BLaER1 (cell line): ENCODE data around the gene PLPP3.
A peak's percentile ranks its signal among the peaks of the same experiment; 100 is the strongest.

Source experiments
- H3K27ac ChIP-seq: shearing (Covaris generic); formaldehyde crosslinking; 2 replicates; pipeline ENCODE4 v1.8.1; 2022
- H3K27me3 ChIP-seq: shearing (Covaris generic); formaldehyde crosslinking; 2 replicates; pipeline ENCODE4 v1.8.1; 2022
- H3K36me3 ChIP-seq: shearing (Covaris generic); formaldehyde crosslinking; 2 replicates; pipeline ENCODE4 v1.8.1; 2022
- H3K4me1 ChIP-seq: shearing (Covaris generic); formaldehyde crosslinking; 2 replicates; pipeline ENCODE4 v1.8.1; 2022
- H3K4me2 ChIP-seq: shearing (Covaris generic); formaldehyde crosslinking; 2 replicates; pipeline ENCODE4 v1.8.1; 2022
- H3K4me3 ChIP-seq: shearing (Covaris generic); formaldehyde crosslinking; 2 replicates; pipeline ENCODE4 v1.8.1; 2022
- H3K9ac ChIP-seq: shearing (Covaris generic); formaldehyde crosslinking; 2 replicates; pipeline ENCODE4 v1.8.1; 2022
- H3K9me3 ChIP-seq: shearing (Covaris generic); formaldehyde crosslinking; 2 replicates; pipeline ENCODE4 v1.8.1; 2022
- H4K20me1 ChIP-seq: shearing (Covaris generic); formaldehyde crosslinking; 2 replicates; pipeline ENCODE4 v1.8.1; 2022
- Cebpa-rat ChIP-seq: shearing (Covaris generic); IDR thresholded peaks from 2 replicates; pipeline ENCODE4 v1.8.1; 2022

PLPP3 gene

DNA sequence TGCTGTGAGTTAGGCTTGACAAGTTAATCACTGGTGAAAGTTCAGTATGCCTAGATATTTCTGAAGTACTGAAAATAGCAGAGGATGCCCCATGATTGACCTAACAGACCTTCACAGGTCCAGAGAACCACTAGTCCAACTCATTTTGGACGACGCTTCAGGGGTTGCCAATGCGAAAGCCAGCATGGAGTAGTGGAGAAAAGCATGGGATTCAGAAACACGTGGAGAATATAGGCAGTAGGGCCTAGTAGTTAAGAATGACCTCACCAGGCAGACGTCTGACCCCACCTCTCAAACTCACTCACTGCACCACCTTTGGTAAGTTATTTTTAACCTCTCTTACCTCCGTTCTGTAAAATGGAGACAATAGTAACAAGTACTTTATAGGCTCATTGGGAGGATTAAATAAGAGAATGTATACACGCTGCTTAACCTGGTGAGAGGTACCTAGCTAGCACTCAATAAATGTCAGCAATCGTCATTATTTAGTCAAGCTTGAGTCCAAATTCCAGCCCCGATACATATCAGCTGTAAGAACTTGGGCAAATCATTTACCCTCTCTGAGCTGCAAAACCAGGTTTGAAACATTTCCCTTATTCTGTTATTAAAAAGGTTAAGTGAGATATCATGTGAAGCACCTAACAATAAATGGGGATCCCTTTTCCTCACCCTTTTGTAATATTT is 13.2 kb downstream of the PLPP3 start:
- Histone ChIP-seq H3K9me3 (no peaks in the 10 kb centered on the region), H3K27me3 (no peaks in the 10 kb centered on the region), H3K27ac (no peak overlapping the region), H3K4me1 (peaks cover 13% of the 10 kb centered on the region), H3K9ac (no peak overlapping the region), H4K20me1 (no peaks in the 10 kb centered on the region), H3K4me3 (no peak overlapping the region), H3K4me2 (no peak overlapping the region), H3K36me3 (no peaks in the 10 kb centered on the region)
- TF ChIP-seq Cebpa-rat: no peak

DNA sequence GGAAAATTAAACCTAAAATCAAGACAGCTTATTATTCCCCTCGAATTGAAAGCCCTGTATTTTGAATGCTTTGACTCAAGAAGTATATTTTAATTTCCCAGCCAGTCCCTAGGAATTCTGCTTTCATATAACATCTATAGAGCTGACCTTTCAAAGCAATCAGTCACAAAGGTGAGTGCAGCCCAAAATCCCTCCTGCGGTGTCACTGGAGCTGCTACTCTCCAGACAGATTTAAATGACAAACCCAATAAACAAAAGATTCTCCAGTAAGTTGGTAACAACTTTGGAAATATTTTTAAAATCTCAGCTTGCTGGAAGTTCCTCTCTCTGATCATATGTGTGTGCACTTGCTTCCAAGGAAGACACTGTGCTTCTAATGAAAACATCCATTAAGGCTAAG is 14.7 kb downstream of the PLPP3 start:
- Histone ChIP-seq H3K36me3 (no peaks in the 10 kb centered on the region), H3K4me2 (peak overlapping the region; percentile 35), H3K9me3 (no peaks in the 10 kb centered on the region), H4K20me1 (no peaks in the 10 kb centered on the region), H3K4me1 (peaks cover 13% of the 10 kb centered on the region), H3K4me3 (no peak overlapping the region), H3K9ac (no peak overlapping the region), H3K27ac (no peak overlapping the region), H3K27me3 (no peaks in the 10 kb centered on the region)
- TF ChIP-seq Cebpa-rat: no peak

DNA sequence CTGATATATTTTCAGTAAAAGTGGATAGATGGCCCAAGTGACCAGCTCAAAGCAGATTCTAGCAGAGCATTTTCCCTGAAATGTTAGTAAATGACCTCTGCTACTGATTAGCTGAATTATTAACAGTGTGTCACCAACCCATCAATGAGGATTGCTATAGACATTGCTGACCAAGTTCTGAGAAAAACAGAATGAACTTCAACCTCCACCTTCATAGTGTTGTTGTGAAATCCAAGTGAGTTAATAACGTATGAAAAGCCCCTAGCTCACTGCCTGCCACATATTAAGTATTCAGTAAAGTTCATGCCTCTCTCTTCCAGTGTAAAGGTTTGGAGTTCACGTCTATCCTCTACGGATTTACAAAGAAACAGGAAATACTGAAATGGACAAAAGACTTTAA is 15.8 kb downstream of the PLPP3 start:
- Histone ChIP-seq H3K36me3 (no peaks in the 10 kb centered on the region), H3K9ac (no peak overlapping the region), H3K4me3 (no peak overlapping the region), H3K4me2 (no peak overlapping the region), H4K20me1 (no peaks in the 10 kb centered on the region), H3K27me3 (no peaks in the 10 kb centered on the region), H3K4me1 (peaks cover 13% of the 10 kb centered on the region), H3K27ac (no peak overlapping the region), H3K9me3 (no peaks in the 10 kb centered on the region)
- TF ChIP-seq Cebpa-rat: no peak

DNA sequence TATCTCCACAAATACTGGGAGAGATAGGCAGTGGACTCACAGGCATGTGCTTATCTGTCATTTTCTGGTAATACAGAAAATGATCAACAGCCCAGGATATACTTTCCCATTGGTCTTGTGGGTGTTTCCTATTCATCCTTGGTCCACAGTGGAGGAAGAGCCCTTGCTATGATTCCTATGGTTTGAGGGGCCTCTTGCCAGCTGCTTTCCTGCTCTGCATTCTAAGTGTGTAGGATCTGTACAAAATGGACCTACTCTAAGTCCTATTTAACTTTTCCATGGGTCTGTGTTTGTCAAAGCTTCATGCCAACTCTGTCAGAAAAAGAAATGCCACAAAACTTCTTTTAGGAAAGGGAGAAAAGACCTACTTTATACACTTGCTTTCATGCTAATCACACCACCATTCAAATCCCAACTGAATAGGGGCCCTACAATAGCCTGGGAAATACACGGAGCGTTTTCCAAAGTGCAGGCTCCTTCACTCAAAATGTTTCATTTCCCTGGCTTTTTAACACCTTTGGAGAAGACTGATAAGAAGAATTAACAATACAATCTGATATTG is 16.4 kb downstream of the PLPP3 start:
- Histone ChIP-seq H3K27me3 (no peaks in the 10 kb centered on the region), H3K27ac (no peak overlapping the region), H3K4me3 (no peak overlapping the region), H3K9me3 (no peaks in the 10 kb centered on the region), H3K4me1 (peaks cover 13% of the 10 kb centered on the region), H3K4me2 (no peak overlapping the region), H3K36me3 (no peaks in the 10 kb centered on the region), H3K9ac (no peak overlapping the region), H4K20me1 (no peaks in the 10 kb centered on the region)
- TF ChIP-seq Cebpa-rat: no peak

DNA sequence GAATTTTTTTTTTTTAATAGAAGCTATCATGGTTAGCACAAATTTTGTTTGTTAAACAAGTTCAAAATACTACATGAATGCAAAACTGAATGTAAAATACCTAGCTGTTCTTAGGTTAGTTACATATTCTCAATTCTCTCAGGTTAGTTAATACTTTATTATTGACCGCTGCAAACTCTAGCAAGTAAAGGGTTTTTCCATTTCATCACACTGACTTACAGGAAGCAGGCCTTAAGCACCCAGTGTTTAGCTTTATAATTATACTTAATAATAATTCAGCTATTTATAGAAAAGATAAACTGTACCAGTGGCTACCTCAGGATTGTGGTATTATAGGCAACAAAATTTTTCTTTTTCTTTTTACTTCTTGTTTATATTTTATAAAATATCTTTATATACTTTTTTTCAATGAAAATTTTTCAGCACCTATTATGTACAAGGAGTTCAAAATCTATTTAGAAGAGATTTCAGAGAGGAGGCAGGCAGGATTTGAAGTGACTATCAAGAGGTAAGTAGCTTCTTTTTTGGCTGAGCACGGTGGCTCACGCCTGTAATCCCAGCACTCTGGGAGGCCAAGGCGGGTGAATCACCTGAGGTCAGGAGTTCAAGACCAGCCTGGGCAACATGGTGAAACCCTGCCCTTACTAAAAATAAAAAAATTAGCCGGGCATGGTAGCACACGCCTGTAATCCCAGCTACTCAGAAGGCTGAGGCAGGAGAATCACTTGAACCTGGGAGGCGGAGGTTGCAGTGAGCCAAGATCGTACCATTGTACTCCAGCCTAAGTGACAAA is 17.9 kb downstream of the PLPP3 start:
- Histone ChIP-seq H3K9me3 (no peaks in the 10 kb centered on the region), H3K4me2 (no peak overlapping the region), H3K4me3 (no peak overlapping the region), H3K36me3 (no peaks in the 10 kb centered on the region), H3K9ac (no peak overlapping the region), H4K20me1 (no peaks in the 10 kb centered on the region), H3K4me1 (peaks cover 13% of the 10 kb centered on the region), H3K27ac (no peak overlapping the region), H3K27me3 (no peaks in the 10 kb centered on the region)
- TF ChIP-seq Cebpa-rat: no peak

DNA sequence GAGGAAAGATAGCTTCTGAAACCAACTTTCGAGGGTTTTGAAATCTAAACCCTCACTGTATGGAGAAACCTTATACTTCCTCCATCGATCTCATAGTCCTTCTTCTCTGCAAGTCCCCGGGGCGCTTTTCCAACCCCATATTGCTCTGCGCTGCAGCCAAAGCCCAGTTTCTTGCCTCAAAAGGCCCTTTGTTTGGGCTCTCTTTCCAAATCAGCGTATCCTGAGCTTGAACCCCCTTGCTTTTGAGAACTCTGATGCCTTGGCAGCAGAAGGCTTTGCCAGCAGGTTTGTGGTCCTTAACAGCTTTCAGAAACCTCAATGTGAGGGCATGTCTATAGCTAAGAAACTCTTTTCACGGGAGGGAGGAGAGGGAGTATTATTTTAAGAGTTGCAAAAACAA is 21.6 kb downstream of the PLPP3 start:
- no peak overlapping the region for H3K9ac ChIP-seq
- H3K36me3 ChIP-seq: no peaks in the 10 kb centered on the region
- TF ChIP-seq Cebpa-rat: no peak
- no peak overlapping the region for H3K4me3 ChIP-seq
- no peaks in the 10 kb centered on the region for H3K27me3 ChIP-seq
- H3K4me1 ChIP-seq: no peaks in the 10 kb centered on the region
- no peak overlapping the region for H3K27ac ChIP-seq
- no peaks in the 10 kb centered on the region for H4K20me1 ChIP-seq
- H3K4me2 ChIP-seq: no peak overlapping the region
- H3K9me3 ChIP-seq: no peaks in the 10 kb centered on the region

DNA sequence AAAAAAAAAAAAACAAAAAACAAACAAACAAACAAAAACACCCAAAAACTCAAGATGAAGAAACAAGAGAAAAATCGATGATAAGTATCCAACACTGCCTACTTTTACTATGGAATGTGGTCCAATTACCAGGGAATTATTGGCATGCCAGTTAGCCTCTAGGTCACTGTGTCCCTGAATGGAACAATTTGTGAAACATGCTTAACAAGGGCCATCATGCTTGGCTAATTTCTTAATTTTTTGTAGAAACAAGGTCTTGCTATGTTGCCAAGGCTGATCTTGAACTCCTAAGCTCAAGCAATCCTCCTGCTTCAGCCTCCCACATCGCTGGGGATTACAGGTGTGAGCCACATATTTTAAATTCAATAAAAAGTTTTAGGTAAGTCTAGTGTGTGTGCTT is 23.9 kb downstream of the PLPP3 start:
- H4K20me1 ChIP-seq: no peaks in the 10 kb centered on the region
- no peaks in the 10 kb centered on the region for H3K4me1 ChIP-seq
- no peaks in the 10 kb centered on the region for H3K27me3 ChIP-seq
- H3K36me3 ChIP-seq: no peaks in the 10 kb centered on the region
- H3K9ac ChIP-seq: no peak overlapping the region
- no peak overlapping the region for H3K4me2 ChIP-seq
- H3K4me3 ChIP-seq: no peak overlapping the region
- no peak for TF ChIP-seq Cebpa-rat
- H3K9me3 ChIP-seq: no peaks in the 10 kb centered on the region
- no peak overlapping the region for H3K27ac ChIP-seq

DNA sequence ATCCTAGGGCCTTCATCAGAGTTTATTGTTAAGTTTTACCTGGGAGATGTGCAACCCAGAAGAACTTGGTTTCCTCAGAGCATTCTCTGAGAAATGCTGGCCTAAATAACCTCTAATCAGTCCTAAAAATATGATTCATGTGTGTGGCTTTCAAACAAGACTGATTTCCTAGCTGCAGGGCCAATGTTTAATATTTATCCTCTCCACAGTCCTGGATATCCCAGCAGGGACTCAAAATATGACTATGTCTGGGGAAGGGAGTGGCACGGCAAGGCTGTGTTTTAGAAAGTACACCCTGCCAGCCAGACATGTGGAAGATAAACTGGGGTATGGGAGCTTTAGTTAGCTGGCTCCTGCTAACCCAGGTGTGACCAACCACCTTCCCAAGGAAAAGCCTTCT is 26.3 kb downstream of the PLPP3 start:
- no peak overlapping the region for H3K27ac ChIP-seq
- no peaks in the 10 kb centered on the region for H3K9me3 ChIP-seq
- H3K27me3 ChIP-seq: no peaks in the 10 kb centered on the region
- no peak overlapping the region for H3K4me2 ChIP-seq
- H3K9ac ChIP-seq: no peak overlapping the region
- no peaks in the 10 kb centered on the region for H3K4me1 ChIP-seq
- no peak for TF ChIP-seq Cebpa-rat
- no peak overlapping the region for H3K4me3 ChIP-seq
- no peaks in the 10 kb centered on the region for H4K20me1 ChIP-seq
- no peaks in the 10 kb centered on the region for H3K36me3 ChIP-seq

DNA sequence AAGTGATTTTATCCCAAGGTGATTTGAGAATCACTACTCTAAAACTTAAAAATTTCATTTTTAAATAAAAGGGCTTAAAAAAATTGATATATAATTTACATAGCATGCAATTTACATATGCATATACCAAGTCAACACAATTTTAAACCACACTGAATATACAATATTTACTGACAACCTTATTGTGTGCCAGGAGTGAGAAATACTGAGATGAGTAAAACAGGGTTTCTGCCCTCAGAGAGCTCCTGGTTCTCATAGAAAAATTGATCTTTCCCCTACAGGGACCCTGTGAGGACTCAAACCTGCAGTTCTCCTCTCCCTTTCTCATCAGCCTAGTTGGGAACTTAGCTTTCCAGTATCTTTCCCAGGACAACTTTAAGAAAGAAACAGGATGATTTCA is 27.0 kb downstream of the PLPP3 start:
- H3K9ac ChIP-seq: no peak overlapping the region
- no peaks in the 10 kb centered on the region for H4K20me1 ChIP-seq
- no peaks in the 10 kb centered on the region for H3K27me3 ChIP-seq
- H3K4me2 ChIP-seq: no peak overlapping the region
- H3K4me3 ChIP-seq: no peak overlapping the region
- no peak for TF ChIP-seq Cebpa-rat
- H3K4me1 ChIP-seq: no peaks in the 10 kb centered on the region
- no peaks in the 10 kb centered on the region for H3K9me3 ChIP-seq
- no peak overlapping the region for H3K27ac ChIP-seq
- H3K36me3 ChIP-seq: no peaks in the 10 kb centered on the region

DNA sequence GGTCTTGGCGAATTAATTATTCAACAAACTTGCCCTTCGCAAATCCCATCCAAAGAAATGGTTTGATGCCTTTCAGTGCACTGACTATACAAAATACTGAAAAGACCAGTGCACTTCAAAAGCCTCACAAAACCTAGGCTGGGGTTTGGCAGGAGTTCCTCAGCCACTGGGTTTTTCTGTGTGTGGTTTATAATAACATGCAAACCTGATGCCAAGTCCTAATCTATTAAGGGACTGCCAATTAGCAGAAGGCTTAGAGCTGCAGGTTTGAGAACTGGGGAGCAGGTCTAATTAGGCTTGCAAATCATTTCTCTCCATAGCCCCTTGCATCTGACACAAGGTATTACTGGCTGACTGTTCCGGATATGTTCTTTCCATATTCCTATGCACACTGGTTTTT is 27.7 kb downstream of the PLPP3 start:
- H3K4me3 ChIP-seq: no peak overlapping the region
- no peak overlapping the region for H3K4me2 ChIP-seq
- no peak overlapping the region for H3K27ac ChIP-seq
- TF ChIP-seq Cebpa-rat: no peak
- H3K9ac ChIP-seq: no peak overlapping the region
- H3K4me1 ChIP-seq: no peaks in the 10 kb centered on the region
- no peaks in the 10 kb centered on the region for H3K27me3 ChIP-seq
- no peaks in the 10 kb centered on the region for H3K36me3 ChIP-seq
- H3K9me3 ChIP-seq: no peaks in the 10 kb centered on the region
- H4K20me1 ChIP-seq: no peaks in the 10 kb centered on the region
